Kidney (tissue), 14 donors: Measurements from ENCODE around the gene BARX1. TPM values are rescaled to one million over a fixed set of nuclear protein-coding genes. Genes with fewer than 3 reads are reported as not detected.
"Not testable (repeated sequence)": the region's sequence is repeated elsewhere in the genome, so short reads cannot be mapped to it uniquely, and the experiment has no call there.

Source experiments
- DNase-seq, 5 donors: peaks; one replicate each; pipeline ENCODE4 v3.0.0-alpha.2; 2013 to 2020
- FAIRE-seq: peaks from 2 replicates; lab custom pipeline; 2012; peaks lifted over from hg19 to GRCh38; lab: Jason Lieb, UNC
- H3K27ac ChIP-seq, 2 donors: one replicate each; pipeline ENCODE4 v1.7.0; 2013; ENCODE audit warnings: low read depth in 2 of 2, low read length in 2 of 2, inconsistent platforms in 1 of 2
- H3K27me3 ChIP-seq: one replicate; pipeline ENCODE4 v1.7.1; 2013; ENCODE audit warnings: low read length, inconsistent platforms; ENCODE audit not compliant: control insufficient read depth, insufficient read depth
- H3K36me3 ChIP-seq, 3 donors: one replicate each; pipeline versions ENCODE4 v1.7.0 to v1.7.1; 2013; ENCODE audit warnings: low read length in 3 of 3, control low read depth in 1 of 3, inconsistent platforms in 1 of 3; ENCODE audit not compliant: insufficient read depth in 3 of 3, control insufficient read depth in 2 of 3
- H3K4me1 ChIP-seq, 3 donors: one replicate each; pipeline versions ENCODE4 v1.7.0 to v1.7.1; 2013; ENCODE audit warnings: low read length in 3 of 3, inconsistent platforms in 1 of 3, low read depth in 1 of 3; ENCODE audit not compliant: control insufficient read depth in 2 of 3, insufficient read depth in 2 of 3
- H3K4me3 ChIP-seq, 3 donors: one replicate each; pipeline versions ENCODE4 v1.7.0 to v1.8.1; 2013; ENCODE audit warnings: low read length in 3 of 3, control low read depth in 1 of 3, inconsistent platforms in 1 of 3
- H3K9ac ChIP-seq, 3 donors: one replicate each; pipeline versions ENCODE4 v1.7.0 to v1.7.1; 2013; ENCODE audit warnings: low read length in 3 of 3, control low read depth in 1 of 3, inconsistent platforms in 1 of 3
- H3K9me3 ChIP-seq, 3 donors: one replicate each; pipeline versions ENCODE4 v1.7.0 to v1.7.1; 2013; ENCODE audit warnings: low read length in 3 of 3, control low read depth in 1 of 3, inconsistent platforms in 1 of 3; ENCODE audit not compliant: control insufficient read depth in 2 of 3, insufficient read depth in 1 of 3
- intact Hi-C: fragments of 100-400 bp; cut with DNase I; formaldehyde crosslinking; loops from one replicate; pipeline ENCODE4 v1.11.1; 2022
- polyA plus RNA-seq: library from polyadenylated mRNA; stranded (reverse); fragments of 350-450 nt; fragmentation: Illumina TruSeq; extraction: RNeasy Lipid Tissue Mini Kit (QIAGEN cat#74804); gene quantifications from one replicate; pipeline ENCODE4 v1.2.3, GENCODE V29; 2014; ENCODE audit warnings: low read depth, low replicate concordance; ENCODE audit not compliant: insufficient read depth
- total RNA-seq: library from RNA; stranded (reverse); fragmentation: NEBNext Ultra II Directional; extraction: Animal tissue kit (Norgen Biotek cat#: 25700); gene quantifications from one replicate; pipeline ENCODE4 v1.2.1, GENCODE V29; 2021
- TF ChIP-seq, protein P1 (sequence below): IDR thresholded peaks from 3 replicates; pipeline ENCODE4 v1.5.1; 2012; ENCODE audit warnings: mild to moderate bottlenecking, moderate library complexity, borderline replicate concordance; ENCODE audit not compliant: insufficient read depth; ENCODE audit errors: extremely low read depth
- donor health status: control.
- donor health status: control.
- donor health status: control.
- donor health status: control.
- donor health status: control.
- donor health status: DM: yes; HTN: yes; CAD: no.
- donor health status: Normal renal cell carcinoma (clear cell type).

Gene BARX1
- total and polyA plus RNA-seq, 2 donors from 2014 or later = not detected

DNA sequence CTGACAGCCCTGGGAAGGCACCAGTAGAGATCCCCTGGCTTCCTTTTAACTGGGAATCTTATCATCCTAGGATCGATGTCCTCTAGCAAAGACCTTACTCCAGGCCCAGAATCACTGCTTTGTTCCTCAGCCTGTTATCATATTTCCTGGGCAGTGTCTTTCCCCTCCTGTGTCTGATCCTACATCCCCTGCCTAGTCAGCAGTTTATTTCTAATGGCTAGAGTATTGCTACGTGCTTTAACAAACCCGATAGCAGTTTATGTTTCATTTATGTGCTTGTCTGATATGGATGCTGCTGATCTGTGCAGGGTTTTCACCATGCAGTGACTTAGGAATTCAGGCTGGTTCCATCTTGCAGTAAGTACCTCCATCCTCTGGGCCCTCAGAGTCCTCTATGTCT is 20.9 kb upstream of the BARX1 start:
- no peak overlapping the region for H3K9ac ChIP-seq
- FAIRE-seq (no peak), DNase-seq (no peak)
- peaks cover 0 to 4% (median 0%) of the 10 kb centered on the region in 3 donors for H3K9me3 ChIP-seq
- no peak overlapping the region for H3K27ac ChIP-seq
- TF ChIP-seq, protein P1, sequence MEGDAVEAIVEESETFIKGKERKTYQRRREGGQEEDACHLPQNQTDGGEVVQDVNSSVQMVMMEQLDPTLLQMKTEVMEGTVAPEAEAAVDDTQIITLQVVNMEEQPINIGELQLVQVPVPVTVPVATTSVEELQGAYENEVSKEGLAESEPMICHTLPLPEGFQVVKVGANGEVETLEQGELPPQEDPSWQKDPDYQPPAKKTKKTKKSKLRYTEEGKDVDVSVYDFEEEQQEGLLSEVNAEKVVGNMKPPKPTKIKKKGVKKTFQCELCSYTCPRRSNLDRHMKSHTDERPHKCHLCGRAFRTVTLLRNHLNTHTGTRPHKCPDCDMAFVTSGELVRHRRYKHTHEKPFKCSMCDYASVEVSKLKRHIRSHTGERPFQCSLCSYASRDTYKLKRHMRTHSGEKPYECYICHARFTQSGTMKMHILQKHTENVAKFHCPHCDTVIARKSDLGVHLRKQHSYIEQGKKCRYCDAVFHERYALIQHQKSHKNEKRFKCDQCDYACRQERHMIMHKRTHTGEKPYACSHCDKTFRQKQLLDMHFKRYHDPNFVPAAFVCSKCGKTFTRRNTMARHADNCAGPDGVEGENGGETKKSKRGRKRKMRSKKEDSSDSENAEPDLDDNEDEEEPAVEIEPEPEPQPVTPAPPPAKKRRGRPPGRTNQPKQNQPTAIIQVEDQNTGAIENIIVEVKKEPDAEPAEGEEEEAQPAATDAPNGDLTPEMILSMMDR = no peak
- no peaks in the 10 kb centered on the region for H3K27me3 ChIP-seq
- H3K4me1 ChIP-seq = no peaks in the 10 kb centered on the region
- intact Hi-C loops = no loop called here
- no peaks in the 10 kb centered on the region for H3K36me3 ChIP-seq
- H3K4me3 ChIP-seq = no peak overlapping the region

DNA sequence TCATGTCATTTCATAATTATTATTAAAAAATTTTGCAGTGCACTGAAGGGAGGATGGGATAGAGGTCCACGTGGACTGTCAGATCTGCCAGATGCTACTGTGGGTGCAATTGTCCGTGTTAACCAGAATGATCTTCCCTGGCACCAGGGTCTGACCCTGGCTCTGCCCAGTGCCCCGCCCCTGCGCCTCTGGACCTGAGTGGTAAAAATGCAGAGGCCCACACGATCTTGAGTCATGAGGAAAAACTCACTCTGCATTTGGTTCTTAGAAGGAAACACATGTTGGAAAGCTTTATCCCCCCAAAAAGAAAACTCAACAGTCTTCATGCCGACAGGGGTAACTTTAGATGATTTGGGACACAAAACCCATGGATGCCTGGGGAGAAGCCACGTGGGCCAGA is 20.1 kb upstream of the BARX1 start:
- H3K9me3 ChIP-seq = peaks cover 0 to 4% (median 0%) of the 10 kb centered on the region in 3 donors
- TF ChIP-seq, protein P1 = no peak
- intact Hi-C loops = no loop called here
- no peak overlapping the region for H3K27ac ChIP-seq
- FAIRE-seq = no peak
- no peak overlapping the region for H3K4me3 ChIP-seq
- no peak for DNase-seq
- no peaks in the 10 kb centered on the region for H3K4me1 ChIP-seq
- no peaks in the 10 kb centered on the region for H3K36me3 ChIP-seq
- H3K9ac ChIP-seq = no peak overlapping the region
- no peaks in the 10 kb centered on the region for H3K27me3 ChIP-seq

DNA sequence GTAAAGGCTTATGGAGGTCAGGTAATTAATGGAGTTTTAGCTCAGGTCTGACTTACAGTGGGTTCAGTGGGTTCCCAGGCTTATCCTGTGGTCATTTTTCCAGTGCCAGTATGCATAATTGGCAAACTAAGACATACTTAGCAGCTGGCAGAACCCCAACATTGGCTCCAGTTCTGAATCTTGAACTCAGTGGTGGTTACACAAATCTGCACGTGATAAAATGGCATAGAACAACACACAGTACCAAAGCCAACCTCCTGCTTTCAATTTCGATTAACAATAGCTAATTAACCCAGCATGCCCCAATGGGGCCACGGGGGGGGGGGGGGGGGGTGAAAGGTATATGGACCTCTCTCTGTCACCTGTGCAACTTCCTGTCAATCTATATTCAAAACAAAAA is 19.0 kb upstream of the BARX1 start:
- H3K27me3 ChIP-seq = no peaks in the 10 kb centered on the region
- TF ChIP-seq, protein P1 = no peak
- H3K27ac ChIP-seq = no peak overlapping the region
- H3K4me1 ChIP-seq = no peaks in the 10 kb centered on the region
- intact Hi-C loops = no loop called here
- DNase-seq (no peak), FAIRE-seq (no peak)
- peaks cover 0 to 4% (median 0%) of the 10 kb centered on the region in 3 donors for H3K9me3 ChIP-seq
- no peak overlapping the region for H3K9ac ChIP-seq
- no peaks in the 10 kb centered on the region for H3K36me3 ChIP-seq
- H3K4me3 ChIP-seq = no peak overlapping the region

DNA sequence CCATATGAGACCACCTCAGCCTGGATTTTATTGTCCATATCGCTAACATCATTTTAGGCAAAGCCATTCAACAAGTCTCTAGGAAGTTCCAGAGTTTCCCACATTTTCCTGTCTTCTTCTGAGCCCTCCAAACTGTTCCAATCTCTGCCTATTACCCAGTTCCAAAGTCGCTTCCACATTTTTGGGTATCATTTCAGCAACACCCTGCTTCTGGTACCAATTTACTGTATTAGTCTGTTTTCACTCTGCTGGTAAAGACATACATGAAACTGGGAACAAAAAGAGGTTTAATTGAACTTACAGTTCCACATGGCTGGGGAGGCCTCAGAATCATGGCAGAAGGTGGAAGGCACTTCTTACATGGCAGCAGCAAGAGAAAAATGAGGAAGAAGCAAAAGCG is 17.5 kb upstream of the BARX1 start:
- intact Hi-C loops, FAIRE-seq, H3K36me3 ChIP-seq, H3K9ac ChIP-seq, H3K4me1 ChIP-seq, H3K4me3 ChIP-seq, H3K27ac ChIP-seq, H3K9me3 ChIP-seq, H3K27me3 ChIP-seq, DNase-seq: not testable (repeated sequence)
